HG03565 (cell line): Measurements from ENCODE around the gene CTTN.
A peak's percentile ranks its signal among the peaks of the same experiment; 100 is the strongest.

Experiments used
- ATAC-seq: cut with Tn5 transposase; IDR thresholded peaks from one replicate; pipeline ENCODE4 v1.9.1; 2021; ENCODE audit warnings: mild to moderate bottlenecking, moderate library complexity; ENCODE audit not compliant: unreplicated experiment

CTTN gene

DNA sequence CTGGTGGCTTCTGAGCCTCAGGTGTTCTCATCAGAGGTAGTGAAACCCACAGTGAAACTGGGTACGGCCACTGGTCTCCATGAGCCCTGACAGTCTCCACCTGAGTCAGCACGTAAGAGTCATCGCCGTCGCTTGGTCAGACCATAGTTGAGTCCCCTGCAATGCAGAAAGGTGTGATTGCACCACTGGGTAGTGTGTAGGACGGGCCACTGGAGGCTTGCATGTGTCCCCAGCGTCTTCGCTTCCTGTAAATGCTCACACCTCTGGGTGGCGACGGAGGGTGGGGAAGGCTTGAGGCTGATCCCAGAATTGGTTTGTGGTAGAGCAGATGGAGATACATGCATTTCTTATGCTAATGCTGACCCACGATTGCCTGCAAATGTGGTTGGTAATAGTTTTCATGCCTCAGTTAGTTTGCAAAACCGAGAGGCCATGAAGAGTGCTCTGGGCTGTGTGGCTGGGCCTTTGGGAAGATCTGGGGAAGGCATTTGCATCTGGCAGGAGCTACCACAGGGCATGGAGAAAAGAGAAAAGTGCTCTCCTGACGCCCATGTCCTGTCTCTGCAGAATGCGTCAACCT lies 26.5 kb downstream of the CTTN start:
- peak; percentile 44 for ATAC-seq

DNA sequence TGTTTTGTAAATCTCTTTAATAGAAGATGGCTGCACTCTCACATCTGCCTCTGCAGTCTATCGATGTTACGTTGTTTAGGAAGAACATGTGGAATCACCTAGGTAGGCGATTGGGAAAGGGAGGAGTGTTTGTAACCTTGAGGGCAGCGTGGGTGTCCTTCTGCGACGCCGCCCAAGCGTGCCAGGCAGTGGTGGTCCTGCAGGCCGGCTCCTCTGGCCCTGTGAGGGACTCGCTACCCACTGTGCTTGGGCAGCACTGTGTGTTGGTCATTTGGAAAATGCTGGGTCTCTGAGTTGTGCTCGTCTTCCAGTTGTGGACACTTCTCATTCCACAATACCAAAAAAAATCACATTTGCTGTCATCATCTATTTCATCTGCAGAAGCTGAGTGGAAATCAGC lies 29.1 kb downstream of the CTTN start:
- no peak for ATAC-seq

DNA sequence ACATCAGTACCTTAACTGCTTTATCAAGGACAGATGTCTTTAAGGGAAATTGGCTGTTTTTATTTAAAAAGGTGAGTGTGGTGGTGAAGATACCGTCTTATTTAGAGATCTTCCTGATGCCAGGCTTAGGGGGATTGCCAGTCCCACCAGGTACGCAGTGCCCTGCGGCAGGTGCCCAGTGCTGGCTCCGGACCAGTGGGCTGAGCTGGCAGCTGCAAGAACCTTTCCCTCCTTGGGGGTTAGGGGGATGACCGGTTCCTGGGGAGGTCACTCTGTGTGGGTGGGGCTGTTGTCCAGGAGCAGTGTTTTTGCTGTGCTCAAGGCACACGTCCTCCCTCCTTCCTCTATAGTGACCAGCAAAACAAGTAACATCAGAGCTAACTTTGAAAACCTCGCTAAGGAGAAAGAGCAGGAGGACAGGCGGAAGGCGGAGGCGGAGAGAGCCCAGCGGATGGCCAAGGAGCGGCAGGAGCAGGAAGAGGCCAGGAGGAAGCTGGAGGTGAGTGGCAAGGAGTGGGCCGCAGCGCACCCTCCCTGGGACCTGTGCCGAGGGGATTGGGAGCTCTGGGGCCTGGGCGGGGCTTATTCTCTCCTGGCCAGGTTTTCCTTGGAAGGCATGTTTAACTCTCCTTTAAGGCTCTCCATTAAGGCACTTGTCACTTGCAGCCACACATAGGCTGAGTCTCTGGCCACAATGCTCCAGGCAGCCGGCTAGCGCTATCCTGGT lies 30.5 kb downstream of the CTTN start:
- ATAC-seq: no peak

- no peak for ATAC-seq
Measured at GRCh38 chr11:70429428-70429705, 31.0 kb downstream of the CTTN start.

DNA sequence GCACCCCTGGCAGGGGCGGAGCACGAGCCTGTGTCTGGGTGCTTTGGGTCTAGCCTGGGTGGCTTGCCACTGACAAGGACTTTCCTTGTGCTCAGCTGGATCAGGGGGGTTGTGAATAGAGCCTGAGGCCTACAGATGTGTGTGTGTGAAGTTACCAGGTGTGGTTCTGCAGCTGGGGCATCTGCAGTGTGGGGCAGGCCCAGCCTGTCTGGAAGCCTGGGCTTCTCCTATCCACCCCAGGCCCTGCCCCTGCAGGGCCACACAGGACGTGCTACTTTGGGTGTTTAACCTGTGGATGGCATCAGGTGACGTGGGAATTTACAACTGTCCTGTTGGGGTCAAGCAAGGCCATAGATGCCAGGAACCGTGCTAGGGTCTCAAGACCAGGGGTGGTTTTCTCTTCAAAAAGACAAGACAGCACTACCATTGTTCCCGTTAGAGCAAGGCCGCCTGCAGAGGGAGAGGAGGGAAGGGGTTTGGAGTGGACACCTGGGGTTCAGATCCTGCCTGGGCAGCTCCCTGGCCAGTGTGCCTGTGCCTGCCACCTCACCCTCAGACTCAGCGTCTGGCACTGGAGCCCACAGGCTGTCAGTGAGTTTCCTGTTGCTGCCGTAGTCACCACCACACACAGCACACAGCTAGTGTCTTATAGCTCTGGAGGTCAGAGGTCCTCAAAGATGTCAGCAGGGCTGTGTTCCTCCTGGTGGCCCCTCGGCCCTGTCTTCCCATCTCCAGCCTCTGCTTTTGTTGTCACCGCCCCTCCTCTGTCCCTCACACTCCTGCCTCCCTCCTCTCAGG lies 31.6 kb downstream of the CTTN start:
- ATAC-seq: no peak

DNA sequence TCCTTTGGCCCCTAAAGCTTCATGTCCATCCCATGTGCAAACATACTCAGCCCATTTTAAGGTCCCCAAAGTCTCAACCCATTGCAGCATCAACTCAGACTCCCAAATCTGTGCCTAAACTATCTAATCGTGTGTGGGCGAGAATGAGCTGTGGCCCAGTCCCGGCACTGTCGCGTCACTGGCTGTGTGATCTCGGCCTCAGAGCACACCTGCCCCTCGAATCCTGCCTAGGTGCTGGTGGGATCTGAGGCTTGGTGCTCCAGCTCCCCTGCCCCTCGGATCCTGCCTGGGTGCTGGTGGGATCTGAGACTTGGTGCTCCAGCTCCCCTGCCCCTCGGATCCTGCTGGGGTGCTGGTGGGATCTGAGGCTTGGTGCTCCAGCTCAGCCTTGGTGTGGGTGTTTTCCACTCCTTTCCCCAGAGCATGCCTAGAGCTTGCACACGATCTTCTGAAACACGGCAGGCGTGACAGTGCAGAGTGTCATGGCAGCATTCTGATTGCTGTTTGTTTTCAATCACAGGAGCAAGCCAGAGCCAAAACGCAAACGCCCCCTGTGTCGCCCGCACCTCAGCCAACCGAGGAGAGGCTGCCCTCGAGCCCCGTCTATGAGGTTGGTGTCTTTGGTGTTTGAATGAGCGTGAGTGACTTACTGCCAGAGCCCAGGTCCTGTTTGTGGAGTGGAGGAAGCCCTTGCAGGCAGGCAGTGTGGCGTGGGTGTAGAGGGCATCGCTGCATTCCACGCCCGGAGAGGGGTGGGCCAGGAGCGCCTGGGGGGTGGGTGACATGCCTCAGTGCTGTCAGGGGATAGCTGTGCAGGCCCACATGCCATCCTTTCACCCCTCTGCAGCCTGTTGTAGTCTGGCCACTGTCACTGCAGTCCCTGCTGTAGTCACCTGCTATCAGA lies 32.6 kb downstream of the CTTN start:
- ATAC-seq: no peak

GRCh38 chr11:70431611-70432010 lies 33.3 kb downstream of the CTTN start:
- no peak for ATAC-seq

DNA sequence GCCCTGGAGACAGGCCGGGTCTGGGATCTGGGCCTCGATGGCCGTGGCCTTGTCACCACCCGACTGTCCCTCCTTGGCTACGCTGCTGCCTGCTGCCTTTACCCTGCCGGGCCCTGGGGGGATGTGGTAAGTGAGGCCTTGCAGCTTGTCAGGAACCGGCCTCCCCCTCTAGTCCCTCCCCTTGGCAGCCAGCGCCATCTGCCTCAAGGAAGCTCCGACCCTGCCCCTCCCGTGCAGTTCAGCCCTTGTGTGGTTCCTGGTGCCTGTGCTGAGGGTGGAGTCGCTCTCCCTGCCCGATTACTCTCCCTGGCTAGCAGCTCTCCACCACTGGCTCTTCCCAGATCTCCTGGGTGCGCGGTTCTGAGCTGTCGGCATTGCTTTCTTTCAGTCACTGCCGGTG lies 33.7 kb downstream of the CTTN start:
- no peak for ATAC-seq

DNA sequence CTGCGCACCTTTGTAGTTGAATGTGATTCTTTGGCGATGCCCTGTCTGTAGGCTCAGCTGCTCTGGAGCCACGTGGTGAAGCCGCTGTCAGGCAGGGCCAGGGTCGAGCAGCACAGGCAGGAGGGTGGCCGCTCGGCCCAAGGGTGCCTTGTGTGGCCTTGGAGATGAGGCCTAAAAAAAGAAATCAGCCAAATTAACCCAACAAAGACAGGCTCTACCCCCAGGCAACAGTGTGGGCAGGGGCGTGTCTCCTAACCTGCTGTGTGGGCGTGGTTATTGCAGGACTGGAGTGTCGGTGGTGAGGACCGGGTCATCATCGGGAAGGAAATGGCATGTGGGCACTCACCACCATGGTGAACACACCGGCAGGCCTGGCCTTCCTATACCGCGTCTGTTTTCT lies 34.3 kb downstream of the CTTN start:
- no peak for ATAC-seq

- no peak for ATAC-seq
Measured at GRCh38 chr11:70433038-70433437, 34.7 kb downstream of the CTTN start.

DNA sequence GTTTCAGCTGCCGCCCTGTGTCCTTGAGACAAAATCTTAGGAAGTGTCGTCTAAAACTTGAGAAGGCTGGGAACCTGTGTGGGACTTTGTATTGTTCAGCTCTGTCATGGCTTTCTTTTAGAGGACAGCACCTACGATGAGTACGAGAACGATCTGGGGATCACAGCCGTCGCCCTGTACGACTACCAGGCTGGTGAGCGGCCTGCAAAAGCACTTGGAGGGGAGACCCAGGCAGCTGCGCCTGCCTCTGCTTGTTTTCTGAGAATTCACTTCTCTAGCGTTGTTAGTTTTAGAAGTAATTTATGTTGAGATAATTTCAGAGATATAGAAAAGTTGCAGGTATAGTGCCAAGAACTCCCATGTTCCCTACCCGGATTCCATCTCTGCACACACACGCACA lies 35.2 kb downstream of the CTTN start:
- no peak for ATAC-seq

GRCh38 chr11:70433966-70434812 lies 35.9 kb downstream of the CTTN start:
- ATAC-seq: no peak

- no peak for ATAC-seq
Measured at GRCh38 chr11:70434813-70435278, 36.5 kb downstream of the CTTN start.

DNA sequence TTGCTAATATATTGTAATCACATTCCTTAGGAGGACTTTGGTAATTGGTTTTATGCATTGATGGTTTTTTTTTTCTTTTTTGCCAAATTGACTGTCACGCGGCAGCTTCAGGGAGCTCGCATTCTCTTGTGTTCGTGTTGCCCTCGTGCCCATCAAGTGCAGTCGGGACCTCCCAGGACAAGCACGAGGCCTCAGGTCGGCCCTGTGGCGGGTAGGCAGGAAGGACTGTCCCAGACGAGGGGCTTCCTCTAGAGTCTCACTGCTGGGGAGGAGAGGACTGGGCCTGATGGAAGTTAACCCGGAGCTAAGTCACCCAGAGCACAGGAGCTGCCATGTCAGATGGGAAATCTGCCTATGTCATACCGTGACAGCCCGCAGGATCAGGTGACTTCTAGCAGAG lies 37.0 kb downstream of the CTTN start:
- ATAC-seq: no peak

DNA sequence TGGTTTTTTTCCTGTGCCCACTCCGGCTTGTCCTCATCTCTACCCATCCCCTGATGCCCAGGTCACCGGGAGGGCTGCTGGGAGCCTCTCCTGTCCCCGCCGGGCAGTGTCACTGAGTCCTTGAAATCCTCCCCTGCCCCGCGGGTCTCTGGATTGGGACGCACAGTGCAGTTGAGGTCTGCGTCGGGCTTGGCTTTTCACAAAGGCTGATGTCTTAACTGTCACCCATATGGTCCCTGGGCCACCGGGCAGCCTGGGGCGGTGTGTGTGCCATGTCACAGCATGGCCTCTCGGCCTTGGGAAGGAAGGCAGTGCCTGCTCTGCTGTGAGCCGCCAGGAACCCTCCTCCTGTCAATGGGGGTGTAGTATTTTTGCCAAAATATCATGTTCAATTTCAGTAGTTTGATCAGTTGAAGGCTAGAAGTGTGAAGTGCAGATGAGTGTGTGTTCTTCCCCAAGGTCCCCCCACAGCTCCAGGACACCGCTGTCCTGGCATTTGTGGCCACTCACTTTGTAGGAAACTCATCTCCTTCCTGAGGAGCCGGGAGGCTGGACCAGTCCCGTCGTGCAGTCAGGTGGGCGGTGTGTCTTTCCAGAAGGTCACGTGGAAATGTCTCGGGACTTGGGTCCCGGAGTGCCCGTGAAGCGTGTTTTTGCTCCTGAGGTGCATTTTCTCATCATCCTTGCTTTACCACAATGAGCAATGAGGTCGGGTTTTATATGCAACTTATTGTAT lies 37.6 kb downstream of the CTTN start:
- no peak for ATAC-seq

DNA sequence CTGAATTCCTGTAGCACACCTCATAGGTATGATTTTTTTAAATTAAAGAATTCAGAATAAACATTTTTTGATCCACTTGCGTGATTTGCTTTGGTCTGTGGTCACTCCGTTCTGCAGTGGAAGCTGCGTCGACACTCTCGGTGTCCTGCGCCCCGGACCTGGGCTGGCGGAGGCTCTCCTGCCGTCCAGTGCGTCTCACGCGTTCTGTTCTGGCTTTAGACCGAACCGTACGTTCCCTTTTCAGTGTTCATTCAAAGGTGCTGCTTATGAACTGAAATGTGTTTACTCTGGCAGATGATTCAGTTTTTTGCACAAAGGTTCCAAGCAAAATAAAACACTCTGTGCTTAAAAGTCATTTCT lies 38.2 kb downstream of the CTTN start:
- no peak for ATAC-seq

GRCh38 chr11:70437111-70437784 lies 38.9 kb downstream of the CTTN start:
- no peak for ATAC-seq

DNA sequence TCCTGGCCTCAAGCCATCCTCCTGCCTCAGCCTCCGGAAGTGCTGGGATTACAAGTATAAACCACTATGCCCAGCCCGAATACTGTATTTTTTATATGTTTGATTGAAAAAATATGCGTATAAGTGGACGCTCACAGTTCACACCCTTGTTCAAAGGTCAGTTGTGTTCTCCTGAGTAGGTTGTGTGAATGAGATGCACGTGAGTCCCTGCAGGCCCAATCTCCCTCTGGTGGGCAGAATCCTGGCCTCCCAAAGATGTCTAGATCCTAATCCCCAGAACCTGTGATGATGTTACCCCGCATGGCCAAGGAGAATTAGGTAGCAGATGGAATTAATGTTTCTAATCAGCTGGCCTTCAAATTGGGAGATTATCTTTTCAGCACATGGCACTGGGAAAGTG lies 41.9 kb downstream of the CTTN start:
- no peak for ATAC-seq

GRCh38 chr11:70443773-70444030 lies 45.4 kb downstream of the CTTN start:
- no peak for ATAC-seq
